ENCODE measurements around the gene IL34. TPM values are rescaled to one million over a fixed set of nuclear protein-coding genes. Genes with fewer than 3 reads are reported as not detected.

The IL34 gene
- total and polyA plus RNA-seq, 2 of the 13 experiments (the other 11 are each of a cell fraction or from before 2014, with no cell fraction given) = 1.2 to 1.3 TPM

DNA sequence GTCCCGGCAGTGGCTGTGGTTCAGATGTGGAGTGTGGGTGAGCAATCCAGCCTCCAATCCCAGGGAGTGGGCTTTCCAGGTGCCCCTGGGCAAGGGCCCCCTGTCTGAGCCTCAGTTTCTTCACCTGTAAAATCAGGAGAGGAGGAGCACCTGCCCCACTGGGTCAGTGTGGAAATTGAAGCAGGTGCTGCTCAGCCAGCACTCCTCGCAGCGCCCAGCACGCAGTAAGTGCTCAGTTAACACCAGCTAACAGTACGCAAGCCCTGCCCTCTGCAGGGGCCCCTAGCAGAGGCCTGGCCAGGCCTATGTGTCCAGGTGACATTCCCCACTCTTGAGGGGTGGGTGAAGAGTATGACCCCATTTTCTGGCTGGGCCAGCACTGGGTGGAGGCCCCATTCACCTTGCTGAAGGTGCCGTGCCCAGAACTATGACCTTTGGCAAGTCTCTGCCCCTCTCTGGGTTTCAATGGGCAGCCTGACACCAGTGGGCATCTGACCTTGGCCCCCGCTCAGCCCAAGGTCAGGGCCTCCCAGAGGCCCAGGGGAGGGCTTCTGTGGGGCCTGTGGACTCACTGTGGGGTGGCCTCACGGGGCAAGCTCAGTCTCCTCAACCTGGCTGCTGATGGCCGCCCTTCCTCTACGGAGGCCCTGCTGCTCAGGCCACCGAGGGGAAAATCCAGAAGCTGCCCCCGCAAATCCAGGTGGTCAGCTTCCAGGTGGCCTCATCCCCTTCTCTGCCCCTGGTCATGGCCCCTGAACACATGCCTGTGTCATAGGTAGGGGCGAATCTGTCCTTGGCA is 37.0 kb downstream of the IL34 start (continued):
- TF ChIP-seq HOXA7 (CRISPR knock-in tag; IDR thresholded peaks at IDR 0.05) (no peak), POLR2AphosphoS5 (IDR thresholded peaks at IDR 0.05; ENCODE audit: low read depth, low read length) (no peak), NCOA2 (CRISPR knock-in tag; IDR thresholded peaks at IDR 0.05) (peak; percentile 65)
- TF ChIP-seq, protein P1, sequence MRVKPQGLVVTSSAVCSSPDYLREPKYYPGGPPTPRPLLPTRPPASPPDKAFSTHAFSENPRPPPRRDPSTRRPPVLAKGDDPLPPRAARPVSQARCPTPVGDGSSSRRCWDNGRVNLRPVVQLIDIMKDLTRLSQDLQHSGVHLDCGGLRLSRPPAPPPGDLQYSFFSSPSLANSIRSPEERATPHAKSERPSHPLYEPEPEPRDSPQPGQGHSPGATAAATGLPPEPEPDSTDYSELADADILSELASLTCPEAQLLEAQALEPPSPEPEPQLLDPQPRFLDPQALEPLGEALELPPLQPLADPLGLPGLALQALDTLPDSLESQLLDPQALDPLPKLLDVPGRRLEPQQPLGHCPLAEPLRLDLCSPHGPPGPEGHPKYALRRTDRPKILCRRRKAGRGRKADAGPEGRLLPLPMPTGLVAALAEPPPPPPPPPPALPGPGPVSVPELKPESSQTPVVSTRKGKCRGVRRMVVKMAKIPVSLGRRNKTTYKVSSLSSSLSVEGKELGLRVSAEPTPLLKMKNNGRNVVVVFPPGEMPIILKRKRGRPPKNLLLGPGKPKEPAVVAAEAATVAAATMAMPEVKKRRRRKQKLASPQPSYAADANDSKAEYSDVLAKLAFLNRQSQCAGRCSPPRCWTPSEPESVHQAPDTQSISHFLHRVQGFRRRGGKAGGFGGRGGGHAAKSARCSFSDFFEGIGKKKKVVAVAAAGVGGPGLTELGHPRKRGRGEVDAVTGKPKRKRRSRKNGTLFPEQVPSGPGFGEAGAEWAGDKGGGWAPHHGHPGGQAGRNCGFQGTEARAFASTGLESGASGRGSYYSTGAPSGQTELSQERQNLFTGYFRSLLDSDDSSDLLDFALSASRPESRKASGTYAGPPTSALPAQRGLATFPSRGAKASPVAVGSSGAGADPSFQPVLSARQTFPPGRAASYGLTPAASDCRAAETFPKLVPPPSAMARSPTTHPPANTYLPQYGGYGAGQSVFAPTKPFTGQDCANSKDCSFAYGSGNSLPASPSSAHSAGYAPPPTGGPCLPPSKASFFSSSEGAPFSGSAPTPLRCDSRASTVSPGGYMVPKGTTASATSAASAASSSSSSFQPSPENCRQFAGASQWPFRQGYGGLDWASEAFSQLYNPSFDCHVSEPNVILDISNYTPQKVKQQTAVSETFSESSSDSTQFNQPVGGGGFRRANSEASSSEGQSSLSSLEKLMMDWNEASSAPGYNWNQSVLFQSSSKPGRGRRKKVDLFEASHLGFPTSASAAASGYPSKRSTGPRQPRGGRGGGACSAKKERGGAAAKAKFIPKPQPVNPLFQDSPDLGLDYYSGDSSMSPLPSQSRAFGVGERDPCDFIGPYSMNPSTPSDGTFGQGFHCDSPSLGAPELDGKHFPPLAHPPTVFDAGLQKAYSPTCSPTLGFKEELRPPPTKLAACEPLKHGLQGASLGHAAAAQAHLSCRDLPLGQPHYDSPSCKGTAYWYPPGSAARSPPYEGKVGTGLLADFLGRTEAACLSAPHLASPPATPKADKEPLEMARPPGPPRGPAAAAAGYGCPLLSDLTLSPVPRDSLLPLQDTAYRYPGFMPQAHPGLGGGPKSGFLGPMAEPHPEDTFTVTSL (CRISPR knock-in tag; IDR thresholded peaks at IDR 0.05; ENCODE audit: borderline replicate concordance) = no peak
